GM18868 (cell line): ENCODE data around the gene DDAH1.

ENCODE experiments used
- ATAC-seq: cut with Tn5 transposase; IDR thresholded peaks from one replicate; pipeline ENCODE4 v1.9.1; 2021; ENCODE audit warnings: mild to moderate bottlenecking, moderate library complexity; ENCODE audit not compliant: unreplicated experiment

Gene DDAH1

DNA sequence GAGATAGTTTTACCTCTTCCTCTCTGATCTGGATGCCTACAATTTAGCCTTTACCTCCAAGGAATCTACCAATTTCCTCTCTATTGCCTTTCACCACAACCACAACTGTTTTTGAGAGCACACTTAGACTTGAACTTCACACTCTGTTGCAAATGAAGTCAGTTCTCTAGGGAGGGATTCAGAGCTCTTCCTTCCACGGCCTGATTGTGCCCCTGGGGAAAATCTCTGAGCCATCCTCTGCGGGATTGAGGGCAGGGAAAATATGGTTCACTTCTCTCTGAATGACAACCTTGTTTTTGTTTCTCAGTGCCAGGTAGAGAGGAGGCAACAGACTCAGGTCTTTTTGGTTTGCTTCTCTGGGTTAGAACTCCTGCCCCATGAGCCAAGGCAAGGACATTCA is 153.1 kb downstream of the DDAH1 start:
- ATAC-seq = no peak

DNA sequence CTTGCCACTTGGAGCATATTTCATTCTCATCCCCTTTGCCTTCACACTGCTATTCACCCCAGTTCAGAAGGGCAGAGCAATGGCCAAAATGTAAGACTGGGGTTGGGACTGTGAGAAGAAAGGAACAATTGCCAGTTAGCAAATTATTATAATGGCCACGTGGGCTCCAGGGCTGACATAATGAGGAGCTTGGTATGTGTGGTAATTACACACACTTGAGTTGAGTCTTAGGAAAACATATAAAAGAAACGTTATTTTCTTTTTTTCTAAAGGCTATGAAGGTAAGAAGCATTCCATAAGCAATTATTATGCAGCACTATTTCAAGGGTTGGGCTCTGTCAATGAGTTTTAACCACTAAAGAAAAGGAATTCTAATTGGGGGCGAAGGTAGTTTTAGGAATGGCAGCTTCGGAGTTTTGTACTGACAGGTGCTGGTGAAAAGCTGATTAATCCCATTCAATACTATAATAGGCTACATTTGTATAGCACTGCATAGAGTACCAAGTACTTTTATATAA is 156.1 kb downstream of the DDAH1 start:
- no peak for ATAC-seq

DNA sequence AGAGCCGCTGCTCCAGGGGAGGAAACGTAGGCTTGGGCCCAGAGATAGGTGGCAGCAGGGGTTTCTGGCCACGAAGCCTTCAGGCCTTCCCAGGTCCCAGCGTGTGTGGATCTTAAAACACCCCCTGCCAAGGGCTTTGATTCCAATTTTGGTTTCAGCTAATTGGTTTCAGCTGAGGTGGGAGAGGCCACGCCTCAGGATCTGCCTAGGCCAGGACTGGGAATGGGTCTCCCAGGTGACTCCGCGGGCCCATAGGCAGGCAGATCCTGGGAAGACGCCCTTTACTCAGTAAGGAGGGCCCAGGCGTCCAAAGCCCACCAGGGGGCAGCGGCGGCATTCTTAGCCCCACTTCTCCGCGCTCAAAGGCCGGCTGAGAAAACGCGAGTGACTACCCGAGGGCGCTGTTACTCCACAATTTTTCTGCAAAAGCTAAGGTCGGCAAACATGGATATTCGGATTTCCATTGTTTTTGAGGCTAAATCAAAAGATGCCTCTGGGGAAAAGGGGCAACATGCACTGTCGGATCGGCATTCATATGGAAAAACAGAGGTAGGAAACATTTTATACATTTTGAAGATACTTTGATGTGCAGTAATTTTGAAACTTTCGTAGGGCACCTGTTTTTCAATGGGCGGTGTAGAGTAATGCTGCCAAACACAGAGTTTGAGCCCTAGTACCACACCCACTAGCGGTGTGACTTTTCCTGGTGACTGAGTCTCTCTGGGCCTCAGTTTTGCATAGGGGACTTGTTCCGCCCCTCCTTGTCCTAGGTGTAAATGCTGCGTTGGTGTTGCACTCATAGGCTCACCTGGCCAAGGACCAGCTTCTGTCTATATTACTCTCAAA is 156.7 kb downstream of the DDAH1 start:
- peak; percentile 97 for ATAC-seq

DNA sequence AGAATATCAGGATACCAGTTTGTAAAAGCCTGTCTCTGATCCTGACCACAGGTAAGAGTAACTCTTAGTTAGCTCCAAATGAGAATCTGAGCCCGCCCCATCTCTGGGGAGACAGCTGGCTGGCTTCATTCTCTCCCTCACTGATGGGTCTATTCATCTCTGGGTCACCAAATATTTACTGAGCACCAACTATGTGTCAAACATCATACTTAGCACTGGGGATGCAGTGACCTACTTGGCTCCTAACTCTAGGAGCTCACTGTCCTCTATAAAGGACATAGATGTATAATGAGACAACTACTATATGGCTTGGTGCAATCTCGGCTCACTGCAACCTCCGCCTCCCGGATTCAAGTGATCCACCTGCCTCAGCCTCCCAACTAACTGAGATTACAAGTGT is 158.7 kb downstream of the DDAH1 start:
- ATAC-seq = no peak

DNA sequence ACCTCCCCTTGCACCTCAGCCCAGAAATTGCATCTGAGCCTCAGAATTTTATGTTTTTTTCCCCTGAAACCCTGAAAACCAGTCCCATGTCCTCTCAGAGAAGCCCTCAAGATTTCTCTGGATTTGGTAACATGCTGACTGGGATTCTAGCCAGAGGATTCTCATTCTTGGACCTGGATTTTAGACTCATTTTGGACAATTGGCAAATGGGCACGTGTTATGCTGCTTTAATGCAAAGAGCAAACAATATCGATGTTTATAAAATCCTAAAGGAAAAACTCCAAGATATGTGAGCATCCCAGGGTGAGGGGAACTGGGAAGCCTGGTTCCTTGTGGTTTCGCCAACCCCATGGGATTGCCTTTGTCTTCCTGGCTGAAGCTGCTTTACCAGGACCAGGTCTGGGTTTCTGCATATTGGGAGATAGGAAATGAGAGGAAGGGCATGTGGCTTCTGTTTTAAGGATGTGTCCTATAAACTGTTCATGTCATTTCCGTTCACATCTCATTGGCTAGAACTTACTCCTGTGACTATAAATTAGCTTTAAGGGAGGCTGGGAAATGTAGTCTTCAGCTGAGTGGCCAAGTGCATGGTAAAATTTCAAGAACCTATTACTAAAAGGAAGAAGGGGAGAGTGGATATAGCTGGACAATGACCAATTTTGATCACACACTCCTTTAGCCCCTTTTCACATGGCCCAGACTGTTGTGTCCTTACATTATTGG is 161.4 kb downstream of the DDAH1 start:
- peak; percentile 24 for ATAC-seq

DNA sequence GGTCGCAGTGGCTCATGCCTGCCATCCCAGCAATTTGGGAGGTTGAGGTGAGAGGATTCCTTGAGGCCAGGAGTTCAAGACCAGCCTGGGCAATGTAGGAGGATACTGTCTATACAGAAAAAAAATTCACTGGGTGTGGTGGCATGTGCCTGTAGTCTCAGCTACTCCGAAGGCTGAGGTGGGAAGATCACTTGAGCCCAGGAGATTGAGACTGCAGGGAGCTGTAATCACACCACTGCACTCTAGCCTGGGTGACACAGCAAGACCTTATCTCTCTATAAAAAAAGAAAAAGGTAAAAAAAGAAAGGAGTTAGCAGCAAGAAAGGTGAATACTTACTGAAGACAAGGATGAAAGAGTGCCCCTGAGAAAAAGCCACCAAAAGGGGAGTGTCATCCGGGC is 164.8 kb downstream of the DDAH1 start:
- ATAC-seq = no peak

DNA sequence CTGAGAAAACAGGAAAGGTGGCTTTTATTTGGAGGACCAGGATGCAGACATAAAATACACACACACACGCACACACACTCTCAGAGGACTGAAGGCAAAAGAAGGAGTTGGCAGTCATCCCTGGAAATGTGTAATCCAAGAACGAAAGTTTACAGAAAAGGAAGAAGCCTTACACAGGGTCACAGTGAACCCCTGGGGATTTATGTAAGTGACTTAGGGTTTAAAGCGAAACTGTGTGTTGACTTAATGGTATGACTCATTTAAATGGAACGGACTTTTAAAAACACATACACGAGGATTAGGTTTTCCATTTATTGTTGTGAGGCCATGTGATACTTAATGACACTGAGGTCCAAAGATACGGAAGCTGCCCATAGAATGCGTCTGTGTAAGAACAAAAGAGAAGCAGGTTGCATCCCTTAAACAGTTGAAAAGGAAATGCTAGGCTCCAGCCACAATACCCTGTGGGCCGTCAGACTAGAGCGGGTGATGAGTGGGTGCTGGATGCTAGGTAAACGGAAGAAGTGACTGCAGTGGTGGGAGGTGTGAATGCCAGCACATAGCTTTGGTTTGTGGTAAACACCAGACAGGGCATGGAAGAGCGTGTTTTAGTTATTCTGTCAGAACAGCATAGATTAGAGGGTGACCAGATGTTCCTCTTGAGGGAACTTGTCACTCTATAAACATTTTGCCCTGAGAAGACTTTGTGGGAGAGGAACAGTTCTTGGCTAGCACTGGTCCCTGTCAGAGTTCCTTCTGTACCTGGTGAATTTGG is 166.9 kb downstream of the DDAH1 start:
- peak; percentile 89 for ATAC-seq

DNA sequence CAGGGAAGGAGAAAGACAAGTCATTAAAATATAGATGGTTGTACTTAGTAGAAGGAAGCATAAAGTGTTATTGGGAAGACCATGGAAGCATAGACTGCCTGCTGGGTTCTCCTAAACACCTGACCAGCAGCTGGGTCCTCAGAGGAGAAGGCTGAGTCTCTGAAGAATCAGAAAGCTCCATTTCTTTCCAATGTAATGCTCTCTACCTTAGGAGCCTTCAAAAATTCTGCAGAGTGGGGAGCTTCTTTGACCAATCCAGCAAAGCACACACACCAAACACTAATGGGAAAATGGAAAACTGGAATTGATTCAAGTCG is 167.5 kb downstream of the DDAH1 start:
- ATAC-seq = no peak

DNA sequence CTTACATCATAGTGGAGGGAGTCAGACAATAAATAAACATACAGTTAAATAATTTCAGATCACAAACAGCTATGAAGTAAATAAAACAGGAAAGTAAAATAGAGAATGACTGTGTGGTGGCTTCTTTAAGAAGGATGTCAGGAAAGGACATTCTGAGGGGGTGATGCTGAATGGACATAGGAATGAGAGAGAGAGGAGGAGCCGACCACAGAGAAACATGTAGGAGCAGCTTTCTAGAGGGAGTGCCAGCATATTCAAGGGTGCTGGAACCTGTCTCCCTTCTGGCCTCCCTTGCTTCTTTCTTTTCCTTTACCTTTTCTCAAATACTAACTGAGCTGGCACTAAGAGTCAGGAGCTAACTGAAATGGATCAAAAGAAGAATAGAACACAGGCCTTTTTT is 168.0 kb downstream of the DDAH1 start:
- no peak for ATAC-seq

DNA sequence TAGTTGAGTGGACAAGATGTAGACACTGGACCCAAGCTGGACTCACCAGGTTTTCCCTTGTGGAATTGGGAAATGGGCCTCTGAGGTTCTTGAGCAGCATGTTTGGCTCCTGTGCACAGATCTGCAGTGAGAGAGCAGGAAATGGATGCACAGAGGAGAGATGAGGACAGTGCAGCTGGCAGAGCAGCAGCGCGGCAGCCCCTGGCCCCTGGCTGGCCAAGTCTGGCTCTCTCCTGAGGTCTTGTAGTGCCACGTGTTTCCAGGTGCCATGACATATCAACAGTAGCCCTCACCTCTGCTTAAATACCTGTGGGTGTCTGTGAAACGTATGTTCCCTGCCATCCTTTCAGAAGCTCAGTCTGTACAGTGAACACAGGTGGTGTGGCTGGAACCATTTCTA is 169.3 kb downstream of the DDAH1 start:
- no peak for ATAC-seq

DNA sequence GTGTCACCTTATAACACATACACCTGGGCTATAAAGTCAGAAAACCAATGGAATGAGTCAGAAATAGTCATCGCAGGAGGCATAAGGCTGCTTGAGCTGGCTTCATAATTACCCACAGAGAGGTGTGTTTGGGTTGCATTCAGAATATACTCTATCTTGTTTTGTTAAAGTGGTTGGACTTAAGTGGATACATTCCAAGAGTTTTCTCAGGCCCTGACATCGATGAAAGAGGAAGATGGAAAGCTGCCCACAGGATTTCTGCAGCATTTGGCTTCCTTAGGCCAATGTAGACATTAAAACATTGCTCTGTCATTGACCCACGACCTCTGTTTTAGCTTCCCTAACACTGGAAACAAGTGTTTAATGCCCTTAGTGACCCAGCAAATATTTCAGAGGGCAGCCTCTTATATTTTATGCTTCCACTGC is 169.9 kb downstream of the DDAH1 start:
- no peak for ATAC-seq

DNA sequence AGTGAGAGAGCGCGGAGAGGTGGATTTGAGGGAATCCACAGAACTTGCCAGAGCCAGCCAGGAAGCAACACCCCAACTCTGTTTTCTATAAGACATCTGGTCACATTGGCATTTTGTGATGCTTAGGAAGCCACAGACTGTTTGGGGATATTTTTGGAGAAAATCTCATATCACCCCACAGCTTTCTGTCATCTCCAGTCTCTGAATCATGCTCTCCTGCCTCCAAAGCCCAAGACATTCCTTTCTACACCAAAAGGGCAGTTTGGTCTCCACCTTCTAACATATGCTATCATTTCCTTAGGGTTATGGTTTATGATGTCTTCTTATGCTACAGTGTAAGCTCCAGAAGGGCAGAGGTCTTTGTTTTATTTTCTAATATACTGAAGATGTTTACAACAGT is 174.1 kb downstream of the DDAH1 start:
- no peak for ATAC-seq

DNA sequence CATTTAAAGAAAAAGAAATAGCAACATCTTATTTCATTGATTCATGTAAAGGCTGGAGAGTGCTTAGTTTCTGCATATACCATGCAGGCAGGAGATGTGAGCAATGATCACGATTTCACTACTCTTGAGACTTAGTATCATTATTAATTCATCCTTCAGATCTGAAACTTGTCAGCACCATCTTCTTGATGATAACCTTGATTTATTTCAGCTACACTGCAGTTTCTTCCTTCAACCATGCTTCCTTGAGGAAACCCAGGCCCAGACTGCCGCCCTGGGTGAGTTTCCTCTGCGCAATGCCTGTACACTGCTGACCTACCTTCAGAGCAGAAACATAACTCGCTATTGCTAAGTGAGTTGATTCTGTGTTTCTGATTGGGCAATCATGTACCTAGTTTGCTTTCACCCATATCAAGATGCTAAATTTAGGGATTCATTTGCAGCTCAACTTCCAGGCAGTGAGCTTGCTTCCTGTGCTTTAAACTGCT is 175.1 kb downstream of the DDAH1 start:
- ATAC-seq = peak; percentile 72

DNA sequence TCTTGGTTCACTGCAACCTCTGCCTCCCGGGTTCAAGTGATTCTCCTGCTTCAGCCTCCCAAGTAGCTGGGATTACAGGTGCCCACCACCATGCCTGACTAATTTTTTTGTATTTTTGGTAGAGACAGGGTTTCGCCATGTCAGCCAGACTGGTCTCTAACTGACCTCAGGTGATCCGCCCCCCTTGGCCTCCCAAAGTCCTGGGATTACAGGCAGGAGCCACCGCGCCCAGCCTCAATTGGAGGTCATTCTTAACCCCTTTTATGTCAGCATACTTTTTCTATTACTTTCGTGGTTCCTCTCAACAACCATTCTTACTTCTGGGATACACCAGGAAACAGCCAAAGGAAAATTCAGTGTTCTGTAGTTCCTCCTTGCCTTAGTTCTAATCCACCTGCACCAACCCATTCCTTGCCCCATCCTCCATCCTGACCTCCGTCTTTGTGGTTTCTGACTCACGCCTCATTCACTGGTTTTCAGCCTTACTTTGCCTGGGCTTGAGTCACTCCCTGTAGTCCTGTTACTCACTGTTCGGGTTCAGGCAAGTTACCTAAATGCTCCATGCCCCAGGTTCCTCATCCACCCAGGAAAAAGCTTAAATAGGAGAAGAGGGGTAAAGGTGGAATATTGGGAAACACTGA is 175.6 kb downstream of the DDAH1 start:
- ATAC-seq = peak; percentile 53

DNA sequence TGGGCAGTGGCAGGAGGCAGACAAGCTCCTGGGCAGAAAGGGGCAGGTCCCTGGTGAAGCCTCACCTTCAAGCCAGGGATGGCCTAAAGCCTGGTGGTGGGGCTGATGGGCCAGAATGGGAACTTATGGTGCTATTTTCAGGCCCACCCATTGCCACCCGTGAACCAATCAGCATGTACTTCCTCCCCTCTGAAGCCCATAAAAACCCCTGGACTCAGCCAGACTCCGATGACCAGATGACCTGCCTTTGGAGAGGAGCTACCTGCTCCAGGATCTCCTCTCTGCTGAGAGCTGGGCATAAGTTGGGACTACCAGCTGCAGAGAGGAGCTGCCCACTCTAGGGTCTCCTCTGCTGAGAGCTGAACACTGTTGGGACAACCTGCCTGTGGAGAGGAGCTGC is 180.8 kb downstream of the DDAH1 start:
- no peak for ATAC-seq

DNA sequence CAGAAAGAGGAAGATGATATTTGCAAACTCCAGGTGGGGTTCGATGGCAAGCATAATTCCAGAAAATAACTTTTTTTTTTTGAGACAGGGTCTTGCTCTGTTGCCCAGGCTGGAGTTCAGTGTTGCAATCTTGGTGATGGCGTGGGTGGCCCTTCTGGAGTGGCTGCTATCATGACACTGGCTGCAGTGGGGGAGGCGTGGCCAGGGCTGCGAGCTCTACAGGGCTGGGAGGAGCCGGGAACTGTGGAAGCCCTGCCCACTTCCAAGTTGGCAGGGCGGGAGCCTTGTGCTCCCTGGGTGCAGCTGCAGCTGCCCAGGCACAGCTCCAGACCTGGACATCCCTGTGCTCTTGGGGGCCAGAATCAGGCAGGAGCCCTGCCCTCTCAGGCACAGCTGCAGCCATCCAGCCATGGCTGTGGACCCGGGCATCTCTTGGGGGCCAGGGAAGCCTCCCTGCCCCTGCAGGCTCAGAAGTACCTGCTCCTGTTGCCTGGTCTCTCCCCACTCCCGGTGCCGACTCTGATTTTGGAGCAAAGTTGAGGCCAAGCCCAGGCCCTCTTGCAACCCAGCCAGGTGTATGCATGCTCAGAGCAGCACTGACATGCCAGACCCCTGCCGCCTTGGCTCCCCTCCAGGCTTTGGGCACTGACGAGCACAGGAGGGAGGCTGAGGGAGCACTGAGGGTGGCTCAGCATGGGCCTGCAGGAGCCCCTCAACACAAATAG is 181.3 kb downstream of the DDAH1 start:
- ATAC-seq = no peak

DNA sequence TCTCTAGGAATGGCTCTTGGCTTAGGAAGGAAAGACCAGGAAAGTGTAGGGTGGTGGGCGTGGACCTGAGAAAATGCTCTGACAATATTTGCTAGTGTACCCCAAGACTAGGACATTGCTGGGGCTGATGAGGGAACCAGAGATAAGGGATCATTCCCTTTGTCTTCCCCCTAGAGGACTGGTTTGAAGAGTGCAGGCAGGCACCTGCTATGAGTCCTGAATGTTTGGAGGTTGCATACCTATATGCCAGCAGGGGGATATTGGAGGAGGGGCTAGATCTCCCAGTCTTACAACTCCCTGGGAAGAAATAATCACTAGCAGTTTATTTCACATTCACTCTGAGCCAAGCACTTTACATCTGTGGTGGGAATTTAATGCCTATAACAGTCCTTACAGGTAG is 182.5 kb downstream of the DDAH1 start:
- ATAC-seq = no peak

DNA sequence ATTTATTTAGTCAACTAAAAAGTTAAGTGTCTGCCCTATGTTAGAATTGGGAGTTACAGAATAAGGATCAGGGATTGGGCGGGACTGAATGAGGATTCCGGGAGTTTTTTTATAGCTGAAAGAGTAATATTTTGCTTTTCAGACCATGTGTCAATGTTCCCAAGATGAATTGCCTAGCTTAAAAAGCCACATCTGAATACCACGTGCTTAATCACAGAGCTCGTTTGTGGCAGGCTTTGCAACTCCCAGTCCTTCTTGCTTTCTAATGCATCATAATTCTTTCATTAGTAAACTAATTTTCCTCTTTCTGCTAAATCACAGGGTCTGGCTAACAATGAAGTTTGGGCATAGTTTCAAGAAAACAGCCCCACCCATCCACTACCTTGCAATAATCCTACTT is 184.3 kb downstream of the DDAH1 start:
- no peak for ATAC-seq

DNA sequence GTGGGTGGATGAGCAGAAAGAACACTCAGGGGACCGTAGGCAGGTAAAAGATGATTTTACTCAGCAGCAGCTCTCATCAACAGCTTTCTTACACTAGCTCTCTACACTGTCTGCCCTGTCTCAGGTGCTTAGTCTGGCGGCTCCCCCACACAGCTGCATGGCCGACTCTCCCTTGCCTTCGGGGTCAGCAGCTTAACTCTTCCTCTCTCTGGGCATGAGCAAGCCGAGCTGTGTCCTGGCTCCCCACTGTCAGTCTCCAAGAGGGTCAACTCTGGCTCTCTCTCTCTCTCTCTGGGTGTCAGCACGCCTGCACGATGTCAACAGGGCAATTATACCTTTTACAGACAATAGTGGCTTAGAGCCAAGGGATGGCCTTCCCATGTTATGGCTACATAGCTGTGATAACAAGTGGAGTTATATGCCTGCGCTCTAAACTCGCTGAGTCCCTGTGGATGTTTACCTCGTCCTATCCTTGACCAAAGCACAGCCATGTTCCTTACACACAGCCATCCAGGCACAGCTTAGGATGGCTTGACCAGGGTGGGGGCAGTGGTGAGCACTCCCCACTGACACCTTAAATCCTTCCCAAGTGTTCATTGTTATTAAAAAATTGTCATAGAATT is 185.4 kb downstream of the DDAH1 start:
- no peak for ATAC-seq

DNA sequence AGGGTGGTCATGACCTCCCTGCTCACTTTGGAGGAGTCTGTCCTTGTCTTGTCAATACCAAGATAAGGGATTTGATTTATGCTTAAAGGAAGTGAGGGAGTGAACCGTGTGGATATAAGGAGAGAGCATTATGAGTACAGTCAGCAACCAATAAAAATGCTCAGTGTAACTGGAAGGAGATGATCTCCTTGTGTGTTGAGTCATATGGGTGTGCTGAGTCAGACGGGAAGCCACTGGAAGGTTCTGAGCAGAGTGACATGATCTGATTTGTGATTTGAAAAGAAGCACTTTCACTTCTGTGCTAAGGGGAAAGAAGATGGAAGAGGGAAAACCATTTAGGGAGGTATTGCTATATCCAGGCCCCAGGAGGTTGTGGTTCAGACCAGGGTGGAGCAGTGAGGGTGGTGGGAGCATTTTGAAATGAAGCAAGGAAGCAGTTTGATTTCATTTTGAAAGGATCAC is 186.1 kb downstream of the DDAH1 start:
- peak; percentile 29 for ATAC-seq
